A549 treated with dexamethasone at 1 μM for 4 hours (cell line): Measurements from ENCODE around the gene ADA. TPM values are rescaled to one million over a fixed set of nuclear protein-coding genes. Genes with fewer than 3 reads are reported as not detected.

Experiments
- total RNA-seq: library from RNA; stranded (reverse); fragments of 200-300 nt; extraction: Qiagen RNA extraction; gene quantifications from 5 replicates; pipeline ENCODE4 v1.2.3, GENCODE V29; 2022

Gene ADA
- total RNA-seq: 49.6 to 60.7 TPM (median 56.3 TPM) in 5 replicates

DNA sequence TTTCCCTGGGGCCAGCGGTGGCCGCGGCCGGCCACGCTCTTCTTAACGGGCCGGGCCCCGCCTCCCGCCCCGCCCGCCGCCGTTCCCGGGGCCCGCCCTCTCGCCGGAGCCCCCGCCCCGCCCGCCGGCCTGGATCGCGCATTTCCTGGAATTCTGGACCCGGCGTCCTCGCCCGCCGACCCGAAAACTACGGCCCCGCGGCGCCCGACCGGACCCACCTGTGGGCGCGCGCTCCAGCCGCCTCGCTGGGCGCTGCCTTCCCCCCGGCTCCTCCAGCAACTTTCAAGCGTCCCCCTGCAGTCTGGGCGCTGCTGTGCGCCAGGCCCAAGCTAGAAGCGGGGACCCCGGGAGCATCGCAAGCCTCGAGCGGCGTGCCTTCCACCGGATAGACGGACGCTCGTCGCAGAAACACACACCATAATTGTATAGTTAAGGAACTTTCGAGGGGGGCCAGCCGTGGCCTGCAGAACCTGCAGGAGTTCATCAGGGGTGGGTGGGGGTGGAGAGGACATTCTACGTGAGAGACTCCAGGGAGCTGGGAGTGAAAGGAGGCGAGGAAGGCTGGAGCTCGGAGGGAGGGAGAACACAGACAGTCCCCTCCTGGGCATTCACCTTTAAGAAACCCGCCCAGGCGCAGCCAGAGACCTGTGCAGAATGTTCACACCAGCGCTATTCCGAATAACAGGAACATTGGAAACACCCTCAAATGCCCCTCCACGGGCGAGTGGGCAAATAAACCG, at the start of gene ADA:
TSS of gene ADA (minus strand) at position 16 of the 740 bp plus-strand sequence. CDS start 92 bp downstream, outside the sequence.

DNA sequence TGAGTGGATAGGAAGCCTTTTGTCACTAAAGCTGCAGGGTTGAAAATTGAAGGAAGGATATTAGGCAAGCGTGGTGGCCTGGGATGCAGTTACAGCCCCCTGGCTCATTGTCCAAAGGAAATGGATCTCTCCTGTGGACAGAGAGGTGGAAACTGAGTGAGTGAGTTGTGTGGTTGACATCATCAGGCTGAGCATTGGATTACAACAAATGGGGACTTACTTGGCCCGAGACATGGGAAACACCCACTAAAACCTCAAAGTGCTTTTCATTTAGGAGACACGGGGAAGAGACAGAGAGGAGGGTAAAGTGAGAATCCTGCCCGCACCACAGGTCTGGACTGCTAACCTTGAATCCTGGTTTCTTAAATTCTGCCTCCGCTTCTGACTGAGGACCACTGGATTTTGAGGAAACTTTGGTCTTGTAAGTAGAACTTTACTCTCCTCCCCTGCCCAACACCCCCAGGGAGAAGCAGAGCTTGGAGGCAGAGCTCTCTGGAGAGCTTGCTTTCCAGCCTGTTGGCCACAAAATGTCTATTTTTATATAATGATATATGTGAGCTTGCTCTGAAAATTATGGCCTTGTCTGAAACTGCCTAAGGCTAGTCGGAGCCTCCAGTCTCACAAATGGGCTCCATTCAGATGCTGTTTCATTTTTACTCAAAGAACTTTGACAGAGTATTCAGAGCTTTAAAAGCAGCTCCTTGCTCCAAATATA, 69.0 kb downstream of the ADA start, which contains the start of gene PKIG:
TSS of gene PKIG (plus strand) at position 269 of the 715 bp plus-strand sequence. CDS start 31,978 bp downstream, outside the sequence.

Other genes starting within 250 kb of the ADA start
- 14.3 to 20.5 TPM (median 18.8 TPM) in 5 replicates for gene TTPAL, start 175.8 kb downstream of the ADA start, total RNA-seq
- gene SERINC3, start 129.6 kb downstream of the ADA start, total RNA-seq: 72.9 to 97.7 TPM (median 89.1 TPM) in 5 replicates
- 35.4 to 39.8 TPM (median 39.1 TPM) in 5 replicates for gene PKIG, start 69.1 kb downstream of the ADA start, total RNA-seq
- 23.1 to 34.3 TPM (median 24.5 TPM) in 5 replicates for gene CCN5, start 63.7 kb upstream of the ADA start, total RNA-seq
- 0.41 to 0.73 TPM (median 0.66 TPM) in 5 replicates for gene KCNK15, start 94.2 kb upstream of the ADA start, total RNA-seq
- 1.7 to 2.4 TPM (median 2.1 TPM) in 5 replicates for gene RIMS4, start 158.8 kb upstream of the ADA start, total RNA-seq
- 195 to 228 TPM (median 209 TPM) in 5 replicates for gene YWHAB, start 234.0 kb upstream of the ADA start, total RNA-seq